PFSK-1 (cell line): ENCODE measurements around the gene RAB3GAP2.

Experiments
- FOXP2 ChIP-seq: optimal IDR thresholded peaks from 2 replicates; pipeline ENCODE3; 2011; ENCODE audit warnings: borderline replicate concordance, control low read depth, inconsistent platforms; ENCODE audit not compliant: insufficient read depth; ENCODE audit errors: extremely low read length, extremely low read depth
- POLR2AphosphoS5 ChIP-seq: IDR thresholded peaks from 2 replicates; pipeline ENCODE4 v1.6.1; 2012; ENCODE audit warnings: low read depth, mild to moderate bottlenecking, control low read depth, low read length, moderate library complexity
- REST ChIP-seq, 2 experiments: IDR thresholded peaks; 2 replicates each; pipeline versions ENCODE4 v1.6.1 to v1.8.0; 2011 to 2012; ENCODE audit warnings: low read depth in 2 of 2, low read length in 2 of 2, control low read depth in 1 of 2, inconsistent platforms in 1 of 2, mild to moderate bottlenecking in 1 of 2, moderate library complexity in 1 of 2; ENCODE audit not compliant: insufficient read depth in 1 of 2
- SIN3A ChIP-seq: IDR thresholded peaks from 2 replicates; pipeline ENCODE4 v1.6.1; 2012; ENCODE audit warnings: mild to moderate bottlenecking, low read length, moderate library complexity, borderline replicate concordance; ENCODE audit not compliant: insufficient read depth
- TAF1 ChIP-seq: IDR thresholded peaks from 2 replicates; pipeline ENCODE4 v1.6.1; 2012; ENCODE audit warnings: low read length, control low read depth, borderline replicate concordance; ENCODE audit not compliant: insufficient read depth

Gene RAB3GAP2

GRCh38 chr1:220153147-220153546, 119.1 kb downstream of the RAB3GAP2 start:
- no peak for TF ChIP-seq POLR2AphosphoS5
- no peak for TF ChIP-seq FOXP2

GRCh38 chr1:220151454-220151853, 120.8 kb downstream of the RAB3GAP2 start:
- no peak for TF ChIP-seq REST (IDR thresholded peaks at IDR 0.05; ENCODE audit: insufficient read depth in 1 of 2, low read depth in 2 of 2, low read length in 2 of 2)
- no peak for TF ChIP-seq SIN3A
- no peak for TF ChIP-seq TAF1
- no peak for TF ChIP-seq POLR2AphosphoS5
- TF ChIP-seq FOXP2, result no peak

- TF ChIP-seq SIN3A, result no peak
- no peak for TF ChIP-seq POLR2AphosphoS5
- no peak for TF ChIP-seq TAF1
- TF ChIP-seq REST (IDR thresholded peaks at IDR 0.05; ENCODE audit: insufficient read depth in 1 of 2, low read depth in 2 of 2, low read length in 2 of 2), result no peak
- TF ChIP-seq FOXP2, result no peak
Observed at GRCh38 chr1:220149742-220150141, 122.5 kb downstream of the RAB3GAP2 start.

- no peak for TF ChIP-seq SIN3A
- TF ChIP-seq FOXP2, result no peak
- TF ChIP-seq TAF1, result no peak
- no peak for TF ChIP-seq POLR2AphosphoS5
- no peak for TF ChIP-seq REST (IDR thresholded peaks at IDR 0.05; ENCODE audit: insufficient read depth in 1 of 2, low read depth in 2 of 2, low read length in 2 of 2)
Observed at GRCh38 chr1:220144051-220144450, 128.2 kb downstream of the RAB3GAP2 start.

GRCh38 chr1:220139966-220140365, 132.3 kb downstream of the RAB3GAP2 start:
- TF ChIP-seq REST (IDR thresholded peaks at IDR 0.05; ENCODE audit: insufficient read depth in 1 of 2, low read depth in 2 of 2, low read length in 2 of 2) (no peak), POLR2AphosphoS5 (no peak)
